Neural cell (in vitro differentiated cells): ENCODE results near the gene HDAC4.

Source experiments
- EZH2 ChIP-seq: fragments of 200-600, 300-800 bp; shearing (Covaris generic), sonication (generic); IDR thresholded peaks from 2 replicates; pipeline ENCODE4 v1.6.1; 2014; ENCODE audit warnings: antibody characterized with exemption, low read length, borderline replicate concordance, mild to moderate bottlenecking; ENCODE audit not compliant: insufficient read depth, poor library complexity, severe bottlenecking
- RAD21 ChIP-seq: fragments of 450-650 bp; conservative IDR thresholded peaks from 2 replicates; pipeline ENCODE4 v1.6.1; 2014; ENCODE audit warnings: antibody characterized with exemption, mild to moderate bottlenecking, moderate library complexity
- REST ChIP-seq: IDR thresholded peaks from 2 replicates; pipeline ENCODE4 v1.6.1; 2012; ENCODE audit warnings: borderline replicate concordance

- TF ChIP-seq EZH2 (no peak), RAD21 (no peak), REST (no peak)
Measured at GRCh38 chr2:239133945-239134570, 266.8 kb downstream of the HDAC4 start.
